Fibroblast of the conjunctiva (primary cell): ENCODE measurements around the gene BPIFB6.

Experiments used
- DNase-seq: peaks from one replicate; pipeline ENCODE4 v3.0.0-alpha.2; 2010; ENCODE audit warnings: low read depth

Gene BPIFB6

DNA sequence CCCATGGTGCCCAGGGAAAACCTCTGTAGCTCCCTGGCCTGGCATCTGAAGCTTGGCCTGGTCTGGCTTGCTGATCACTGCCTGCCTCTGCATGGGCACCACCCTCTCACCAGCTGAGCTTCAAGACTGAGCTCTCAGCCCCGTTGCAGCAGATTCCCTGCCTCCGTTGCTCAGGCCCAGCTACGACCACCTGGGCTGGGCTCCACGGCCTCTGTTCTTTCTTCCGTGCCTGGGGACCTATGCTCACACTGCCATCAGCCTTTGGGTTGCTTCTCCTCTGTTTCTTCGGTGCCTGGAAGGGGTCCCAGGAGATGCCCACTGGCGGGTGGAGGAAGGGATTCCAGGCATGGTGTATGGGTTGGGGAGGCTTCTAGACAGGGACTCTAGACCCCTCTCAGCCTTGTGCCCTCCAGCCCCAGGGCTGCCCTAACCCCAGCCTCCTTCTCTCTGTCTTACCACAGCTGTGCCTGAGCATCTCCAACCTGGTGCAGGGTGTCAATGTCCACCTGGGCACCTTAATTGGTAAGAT, 14.8 kb upstream of the BPIFB6 start:
- DNase-seq: no peak

DNA sequence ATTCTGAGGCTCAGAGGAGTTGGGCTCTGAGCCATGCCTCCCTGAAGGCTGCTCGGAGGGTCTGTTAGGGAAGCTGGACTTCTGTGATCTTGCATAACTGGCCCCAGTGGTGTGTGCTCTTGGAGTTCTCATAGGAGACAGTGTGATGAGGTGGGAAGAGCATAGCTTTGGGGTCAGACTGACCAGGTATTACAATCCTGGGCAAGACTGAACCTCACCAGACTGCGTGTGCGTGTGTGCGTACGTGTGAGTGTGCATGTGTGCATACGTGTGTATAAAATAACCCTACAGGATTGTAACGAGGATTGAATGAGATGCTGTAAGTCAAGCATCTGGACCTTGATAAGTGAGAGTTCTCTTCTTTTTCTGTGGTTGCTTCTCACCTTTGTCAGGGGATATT, 13.9 kb upstream of the BPIFB6 start:
- no peak for DNase-seq

DNA sequence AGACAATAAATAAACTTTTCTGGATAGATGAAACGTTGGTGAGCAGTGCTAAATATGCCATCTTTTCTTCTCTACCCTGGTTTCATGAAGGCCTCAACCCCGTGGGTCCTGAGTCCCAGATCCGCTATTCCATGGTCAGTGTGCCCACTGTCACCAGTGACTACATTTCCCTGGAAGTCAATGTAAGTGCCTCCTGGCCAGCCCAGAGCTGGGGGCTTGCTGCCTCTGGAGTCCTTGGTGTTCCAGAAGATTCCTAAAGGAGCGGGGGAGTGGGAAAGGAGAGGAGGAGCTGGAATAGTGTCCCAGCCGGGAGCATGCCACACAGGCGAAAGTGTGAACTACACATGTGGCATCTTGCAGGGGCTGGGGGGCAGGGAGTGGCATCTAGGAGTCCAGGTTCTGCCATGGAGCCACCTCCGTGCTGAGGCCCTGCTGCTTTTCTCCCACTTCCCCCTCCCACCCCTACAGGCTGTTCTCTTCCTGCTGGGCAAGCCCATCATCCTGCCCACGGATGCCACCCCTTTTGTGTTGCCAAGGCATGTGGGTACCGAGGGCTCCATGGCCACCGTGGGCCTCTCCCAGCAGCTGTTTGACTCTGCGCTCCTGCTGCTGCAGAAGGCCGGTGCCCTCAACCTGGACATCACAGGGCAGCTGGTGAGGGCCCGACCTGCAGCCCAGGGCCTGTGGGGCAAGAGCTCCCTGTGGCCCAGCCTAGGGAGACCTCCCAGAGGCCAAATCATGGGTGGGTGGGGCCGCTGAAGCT, 13.1 kb upstream of the BPIFB6 start:
- no peak for DNase-seq

DNA sequence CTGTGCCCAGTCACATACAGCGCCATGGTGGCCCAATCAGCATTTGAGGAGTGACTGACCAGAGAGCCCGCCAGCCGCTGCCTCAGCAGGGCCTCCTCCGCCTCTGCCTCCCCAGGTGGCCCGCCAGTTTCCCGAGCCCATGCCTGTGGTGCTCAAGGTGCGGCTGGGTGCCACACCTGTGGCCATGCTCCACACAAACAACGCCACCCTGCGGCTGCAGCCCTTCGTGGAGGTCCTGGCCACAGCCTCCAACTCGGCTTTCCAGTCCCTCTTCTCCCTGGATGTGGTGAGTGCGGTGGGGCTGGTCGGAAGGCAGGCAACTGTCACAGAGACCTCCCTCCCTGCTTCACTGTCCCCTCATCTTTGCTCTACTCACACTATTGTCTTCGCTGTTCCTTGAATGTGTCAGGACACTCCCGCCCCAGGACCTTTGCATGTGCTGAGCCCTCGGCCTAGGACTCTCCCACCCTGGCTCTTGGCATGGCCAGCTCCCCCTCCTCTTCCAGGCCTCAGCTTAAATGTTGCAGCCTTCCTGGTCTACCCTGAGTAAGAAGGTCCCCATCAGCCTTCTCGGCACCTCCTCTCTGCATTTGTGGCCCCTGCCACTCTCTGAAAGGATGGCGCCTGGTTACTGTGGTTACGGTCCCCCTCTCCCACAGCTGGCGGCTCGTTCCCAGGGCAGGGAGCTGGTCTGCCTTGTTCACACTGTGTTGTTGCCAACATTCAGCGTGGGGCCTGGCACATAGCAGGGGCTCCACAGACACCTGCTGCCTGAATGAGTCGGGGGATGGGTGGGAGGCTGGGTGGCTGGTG, 11.8 kb upstream of the BPIFB6 start:
- DNase-seq: no peak

DNA sequence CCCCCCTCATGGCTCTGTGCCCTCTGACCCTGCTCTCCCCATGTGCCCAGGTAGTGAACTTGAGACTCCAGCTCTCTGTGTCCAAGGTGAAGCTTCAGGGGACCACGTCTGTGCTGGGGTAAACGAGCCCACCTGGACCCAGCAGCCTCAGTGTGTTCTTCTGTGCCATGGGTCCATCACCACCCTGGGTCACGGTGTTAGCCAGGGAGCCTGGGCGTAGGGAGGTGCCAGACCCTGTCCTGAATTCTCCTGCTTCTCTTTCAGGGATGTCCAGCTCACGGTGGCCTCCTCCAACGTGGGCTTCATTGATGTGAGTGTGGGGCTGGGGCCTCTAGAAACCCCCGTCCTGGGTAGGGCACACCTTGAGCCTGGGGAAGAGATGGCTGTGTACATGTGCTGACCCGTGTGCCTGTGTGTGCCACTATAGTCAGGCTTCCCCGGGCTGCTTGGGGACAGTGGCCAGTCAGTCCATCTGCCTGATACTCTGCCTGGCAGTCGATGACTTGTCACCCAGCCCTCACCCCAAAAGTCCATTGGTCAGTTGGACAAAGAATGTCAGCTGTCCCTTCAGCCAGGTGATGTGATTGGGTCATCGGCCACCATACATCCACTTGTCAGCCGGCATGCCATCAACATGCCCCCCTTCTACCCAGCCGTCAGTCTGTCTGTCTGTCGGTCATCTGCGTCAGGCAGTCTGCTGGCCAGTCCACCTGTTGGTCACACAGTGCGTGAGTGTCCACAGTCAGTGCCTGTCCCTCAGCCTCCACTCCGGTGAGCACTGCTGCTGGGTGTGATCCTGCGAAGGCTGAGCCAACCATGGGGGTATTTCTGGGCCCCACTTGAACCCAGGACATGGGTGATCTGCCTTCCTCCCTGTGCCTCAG, 10.9 kb upstream of the BPIFB6 start:
- no peak for DNase-seq

DNA sequence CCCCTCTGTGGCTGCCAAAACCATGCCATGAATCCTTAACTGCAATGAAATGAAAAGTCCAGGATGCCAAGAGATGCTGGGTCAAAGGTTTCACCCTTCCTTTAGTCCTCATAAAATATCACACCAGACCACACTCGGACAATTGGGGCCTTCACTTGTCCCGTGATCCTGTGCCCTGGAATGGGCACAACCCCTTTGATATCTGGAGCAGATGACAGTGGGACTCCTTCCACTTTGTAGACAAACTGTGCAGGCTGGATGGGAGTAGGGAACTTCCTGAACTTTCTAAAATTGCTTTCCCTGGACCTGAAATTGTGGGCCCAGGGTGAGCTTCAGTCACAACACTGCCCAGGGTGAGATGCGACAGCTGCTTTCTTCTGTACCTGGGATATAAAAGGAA, 9.6 kb upstream of the BPIFB6 start:
- no peak for DNase-seq

DNA sequence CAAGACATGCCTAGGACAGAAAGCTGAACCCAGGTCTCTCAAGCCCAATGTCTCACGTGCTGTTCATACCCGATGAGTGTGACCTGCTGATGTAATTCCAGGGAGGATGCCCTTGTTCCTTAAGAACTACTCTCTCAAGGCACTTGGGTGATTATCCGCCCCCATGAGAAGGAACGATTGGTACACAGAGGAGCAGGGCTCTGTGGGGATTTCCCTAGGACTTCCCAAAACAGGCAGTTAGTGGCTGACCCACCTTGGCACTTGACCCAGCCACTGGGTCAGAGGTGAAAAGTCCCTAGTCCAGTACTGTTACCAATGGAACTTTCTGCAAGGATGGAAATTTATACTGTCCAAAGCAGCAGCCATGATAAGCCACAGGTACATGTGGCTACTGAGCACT, 9.2 kb upstream of the BPIFB6 start:
- no peak for DNase-seq

DNA sequence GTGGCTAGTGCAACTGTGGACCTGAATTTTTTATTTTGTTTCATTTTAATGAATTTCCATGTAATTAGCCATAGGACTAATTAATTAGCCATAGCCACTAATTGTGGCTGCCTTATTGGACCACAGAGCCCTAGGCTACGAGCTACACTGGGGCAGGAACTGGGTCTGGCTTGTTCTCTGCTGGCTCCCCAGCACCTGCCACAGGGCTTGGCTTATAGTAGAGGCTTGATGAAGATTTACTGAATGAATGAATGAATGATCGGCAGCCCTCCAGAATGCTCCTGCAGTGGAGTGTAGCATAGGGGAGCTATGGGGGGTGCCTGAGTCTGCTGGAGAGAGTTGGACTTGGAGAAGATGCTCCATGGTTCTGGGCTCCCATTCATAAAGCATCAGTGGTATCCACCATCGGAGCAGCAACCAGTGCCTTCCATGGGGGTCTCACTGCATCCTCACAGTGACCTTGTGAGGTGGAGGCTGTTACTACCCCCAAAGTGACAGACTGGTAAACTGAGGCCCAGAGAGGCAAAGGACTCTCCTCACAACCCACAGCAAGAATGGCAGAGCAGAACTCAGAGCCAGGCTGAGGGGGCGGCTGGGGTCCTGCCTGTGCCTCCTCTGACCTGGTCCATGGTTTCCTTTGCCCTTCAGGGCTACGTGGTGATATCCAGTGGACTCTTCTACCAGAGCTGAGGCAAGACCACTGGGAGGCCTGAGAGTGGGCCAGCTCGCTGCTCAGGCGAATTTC, 8.6 kb upstream of the BPIFB6 start:
- no peak for DNase-seq

DNA sequence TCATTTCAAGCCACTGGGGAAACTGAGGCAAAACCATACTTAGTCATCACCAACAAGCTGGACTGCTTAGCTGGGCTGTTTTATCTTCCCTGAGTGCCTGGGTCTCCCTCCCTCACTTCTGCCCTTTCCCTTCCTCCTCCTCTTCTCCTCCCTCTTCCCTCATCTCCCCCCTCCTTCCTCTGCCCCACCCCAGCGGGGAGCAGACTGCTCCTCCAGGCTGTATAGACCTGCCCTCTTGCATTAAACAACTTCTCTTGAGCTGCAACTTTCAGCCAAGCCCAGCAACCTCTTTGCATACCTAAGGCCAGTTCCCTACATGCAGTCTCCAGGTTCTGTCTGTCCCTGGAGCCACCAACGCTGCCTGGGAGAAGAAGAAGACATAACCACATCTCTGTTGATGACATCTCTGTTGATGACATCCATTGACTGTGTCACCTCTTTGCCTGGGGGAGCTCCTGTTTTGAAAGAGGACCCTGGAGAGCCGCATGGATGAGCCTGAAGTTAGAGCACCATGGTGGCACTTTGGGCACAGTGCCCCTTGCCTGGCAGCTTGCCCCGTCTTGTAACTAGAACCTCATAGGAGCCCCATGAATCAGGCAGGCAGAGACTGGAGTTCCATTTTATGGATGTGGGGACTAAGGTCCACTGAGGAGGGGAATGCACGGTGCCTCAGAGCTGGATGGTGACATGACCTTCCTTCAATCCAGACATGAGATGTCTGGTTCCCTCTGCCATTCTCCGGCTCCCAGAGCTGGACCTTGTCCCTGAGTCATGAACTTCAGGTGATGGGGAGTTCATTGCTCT, 7.8 kb upstream of the BPIFB6 start:
- DNase-seq: no peak

DNA sequence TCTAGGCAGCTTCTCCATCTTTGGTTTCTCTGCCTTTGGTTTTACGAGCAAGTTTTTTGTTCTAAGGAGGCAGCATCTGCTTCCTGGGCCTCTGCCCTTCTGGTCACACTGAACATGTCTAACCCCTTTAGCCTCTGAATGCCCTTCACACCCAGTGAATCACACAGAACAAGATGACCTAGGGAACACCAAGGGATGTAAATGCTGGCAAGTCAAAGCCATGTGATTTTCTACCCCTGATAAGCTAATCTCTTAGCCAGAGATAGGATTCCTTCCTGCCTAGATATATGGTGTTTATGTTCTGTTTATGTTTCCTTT, 7.2 kb upstream of the BPIFB6 start:
- no peak for DNase-seq

DNA sequence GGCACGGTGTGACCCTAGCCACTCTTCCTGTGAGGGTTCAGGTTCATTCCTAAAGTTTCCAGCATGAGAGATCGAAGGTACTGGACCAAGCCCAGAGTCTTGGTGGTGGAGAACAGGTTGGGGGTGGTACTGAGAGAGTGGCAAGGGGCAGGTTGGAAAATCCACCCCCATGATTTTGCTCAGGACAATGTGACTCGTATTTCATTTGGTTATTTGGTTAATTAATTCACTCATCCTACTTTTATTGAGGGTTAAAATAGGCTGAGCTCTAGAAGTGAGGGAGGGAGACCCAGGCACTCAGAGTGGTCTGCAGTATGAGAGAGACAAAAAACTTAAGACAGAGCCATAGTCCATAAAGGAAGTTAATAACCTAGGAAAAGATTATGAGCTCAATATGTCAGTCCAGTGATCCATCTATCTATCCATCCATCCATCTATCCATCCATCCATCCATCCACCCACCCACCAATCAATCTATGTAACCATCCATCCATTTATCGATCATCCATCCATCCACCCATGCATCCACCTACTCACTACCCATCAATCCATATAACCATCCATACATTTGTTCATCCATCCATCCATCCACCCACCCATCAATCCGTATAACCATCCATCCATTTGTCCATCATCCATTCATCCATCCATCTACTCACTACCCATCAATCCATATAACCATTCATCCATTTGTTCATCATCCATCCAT, 6.7 kb upstream of the BPIFB6 start:
- DNase-seq: no peak

DNA sequence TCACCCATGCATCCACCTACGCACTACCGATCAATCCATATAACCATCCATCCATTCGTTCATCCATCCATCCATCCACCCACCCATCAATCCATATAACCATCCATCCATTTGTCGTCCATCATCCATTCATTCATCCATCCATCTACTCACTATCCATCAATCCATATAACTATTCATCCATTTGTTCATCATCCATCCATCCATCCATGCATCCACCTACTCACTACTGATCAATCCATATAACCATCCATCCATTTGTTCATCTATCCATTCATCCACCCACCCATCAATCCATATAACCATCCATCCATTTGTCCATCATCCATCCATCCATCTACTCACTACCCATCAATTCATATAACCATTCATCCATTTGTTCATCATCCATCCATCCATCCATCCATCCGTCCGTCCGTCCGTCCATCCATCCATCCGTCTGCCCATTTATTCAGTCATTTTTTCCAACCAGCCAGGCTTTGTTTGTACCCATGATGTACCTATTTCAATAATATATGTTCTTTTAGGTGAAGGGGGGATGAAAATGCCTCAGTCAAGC, 6.1 kb upstream of the BPIFB6 start:
- no peak for DNase-seq

DNA sequence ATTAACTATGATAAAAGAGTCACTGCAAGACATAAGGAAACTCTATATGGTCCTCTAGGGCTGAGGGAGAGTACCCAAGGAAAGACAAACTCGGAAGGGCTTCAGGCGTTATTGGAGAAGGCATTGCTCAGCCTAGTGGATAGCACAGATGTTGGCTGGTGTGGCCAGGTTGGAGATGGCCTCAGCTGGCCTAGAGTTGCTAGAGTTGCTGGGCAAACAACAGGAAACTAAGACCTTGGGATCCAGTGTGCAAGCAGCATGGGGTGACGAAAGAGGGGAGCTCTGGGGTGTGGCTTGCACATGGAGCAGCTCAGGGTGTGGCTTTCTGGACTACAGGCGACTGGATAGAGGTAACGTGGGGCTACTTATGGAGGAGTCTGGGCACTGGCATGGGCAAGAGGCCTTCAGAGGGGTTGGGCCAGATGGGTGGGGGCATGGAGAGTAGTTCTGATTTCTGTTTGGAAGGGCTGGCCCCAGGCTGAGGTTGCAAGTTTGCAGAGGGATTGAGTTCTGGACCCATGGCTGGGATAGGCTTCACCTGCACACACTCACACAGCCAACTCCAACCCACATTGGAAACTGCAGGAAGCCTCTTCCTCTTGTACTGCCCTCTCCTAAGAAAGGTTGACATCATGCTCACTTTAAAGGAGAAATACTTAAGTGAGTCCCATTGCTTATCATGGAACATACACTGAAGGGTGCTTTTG, 5.2 kb upstream of the BPIFB6 start:
- DNase-seq: no peak

DNA sequence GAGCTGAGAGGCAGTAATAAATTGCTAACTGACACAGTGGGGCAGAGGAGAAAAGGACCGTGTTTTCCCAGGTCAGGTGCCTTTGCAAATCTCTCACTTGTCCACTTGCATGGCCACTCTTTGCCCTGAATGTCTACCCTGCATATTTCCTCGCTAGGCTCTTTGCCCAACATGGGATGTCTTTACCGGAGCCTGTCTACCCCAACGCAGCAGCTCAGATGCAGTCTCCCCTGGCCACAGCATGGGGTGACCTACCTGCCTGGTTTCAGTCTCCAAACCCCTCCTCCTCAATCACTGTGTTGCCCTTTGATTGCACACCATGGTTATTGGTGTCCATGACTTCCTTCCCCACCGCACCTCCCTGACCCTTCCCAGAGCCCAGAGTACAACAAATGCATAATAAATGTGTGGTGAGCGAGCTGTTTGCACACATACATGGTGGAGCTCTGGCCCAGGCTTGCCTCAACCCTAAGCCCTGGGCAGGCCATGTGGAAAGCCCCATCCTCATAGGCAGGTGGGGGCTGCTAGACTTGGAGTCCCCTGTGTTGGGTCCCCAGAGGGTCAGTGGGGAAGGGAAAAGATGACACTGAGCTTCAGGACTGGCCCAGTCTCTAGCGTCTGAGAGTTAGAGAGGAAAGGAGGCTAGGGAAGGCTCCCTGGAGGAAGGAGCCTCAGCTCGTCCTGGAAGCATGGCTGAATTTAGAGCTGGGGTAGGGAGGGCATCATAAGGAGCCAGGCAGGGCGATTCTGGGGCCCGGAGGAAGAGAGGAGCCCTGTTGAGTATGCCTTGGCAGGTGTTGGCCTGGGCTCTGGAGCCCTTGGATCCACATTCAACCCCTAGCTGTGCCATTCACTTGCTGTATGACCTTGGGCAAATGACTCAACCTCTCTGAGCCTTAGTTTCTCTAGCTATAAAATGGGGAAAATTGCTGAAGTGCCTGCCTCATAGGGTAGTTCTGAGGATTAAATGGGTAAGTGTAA, 4.4 kb upstream of the BPIFB6 start:
- DNase-seq: no peak

DNA sequence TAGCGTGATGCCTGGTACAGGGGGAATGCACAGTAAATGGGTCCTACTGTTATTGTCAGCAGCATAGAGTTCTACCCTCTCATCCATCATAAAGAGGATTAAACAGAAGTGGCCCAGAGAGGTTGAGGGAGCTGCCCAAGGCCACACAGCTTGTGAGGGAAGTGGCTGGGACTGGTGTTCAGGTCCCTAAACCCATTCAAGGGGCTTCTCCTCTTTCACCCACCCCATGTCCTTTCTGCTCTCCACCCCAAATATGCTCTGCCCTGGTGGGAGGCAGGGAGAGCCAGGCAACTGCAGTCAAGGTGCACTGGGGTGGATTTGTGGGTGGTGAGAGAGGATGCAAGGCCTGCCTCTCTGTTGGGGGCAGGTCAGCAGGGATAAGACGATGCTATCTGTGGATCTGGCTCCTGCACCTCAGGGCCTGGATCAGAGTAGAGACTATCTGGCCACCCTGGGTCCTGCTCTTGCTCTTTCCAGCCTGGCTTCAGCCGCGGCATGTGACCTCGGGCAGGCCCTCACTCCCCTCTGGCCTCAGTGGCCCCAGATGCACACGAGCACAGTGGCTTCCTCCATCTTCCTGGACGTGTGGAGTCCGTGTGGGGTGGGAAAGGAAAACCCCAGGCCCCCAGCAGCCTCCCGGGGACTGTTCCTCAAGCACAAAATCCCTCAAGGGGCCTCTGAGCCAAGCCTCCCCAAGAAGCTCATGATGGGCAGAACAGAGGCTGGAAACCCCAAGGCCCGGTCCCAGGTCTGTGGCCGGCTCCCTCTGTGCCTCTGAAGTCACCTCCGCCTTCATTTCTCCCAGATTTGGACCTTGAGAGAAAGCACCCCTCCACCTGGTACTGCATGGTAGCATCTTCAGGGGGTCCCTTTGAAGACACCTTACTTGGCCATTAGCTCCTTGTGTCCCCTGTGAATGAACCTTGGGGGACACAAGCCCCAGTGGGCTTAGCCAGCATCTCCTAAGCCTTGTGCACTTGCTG, 3.4 kb upstream of the BPIFB6 start:
- no peak for DNase-seq

DNA sequence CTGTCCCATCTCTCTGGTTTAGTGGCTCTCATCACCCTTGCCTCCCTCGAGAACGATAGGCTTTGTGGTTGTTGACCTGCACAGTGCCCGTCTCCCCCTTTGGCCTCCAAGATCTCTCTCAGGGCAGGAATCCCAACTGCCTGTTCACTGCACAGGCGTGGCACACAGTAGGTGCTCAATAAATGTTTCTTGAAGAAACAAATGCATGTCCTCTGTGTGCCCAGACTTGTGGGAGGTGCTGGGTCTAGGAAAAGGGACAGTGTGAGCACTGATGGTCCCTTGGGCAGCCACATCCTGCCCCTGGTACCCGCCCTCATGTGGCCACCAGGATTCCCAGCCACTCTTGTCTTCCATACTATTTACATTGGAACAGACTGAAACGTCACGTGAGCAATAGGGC, 2.6 kb upstream of the BPIFB6 start:
- DNase-seq: no peak

DNA sequence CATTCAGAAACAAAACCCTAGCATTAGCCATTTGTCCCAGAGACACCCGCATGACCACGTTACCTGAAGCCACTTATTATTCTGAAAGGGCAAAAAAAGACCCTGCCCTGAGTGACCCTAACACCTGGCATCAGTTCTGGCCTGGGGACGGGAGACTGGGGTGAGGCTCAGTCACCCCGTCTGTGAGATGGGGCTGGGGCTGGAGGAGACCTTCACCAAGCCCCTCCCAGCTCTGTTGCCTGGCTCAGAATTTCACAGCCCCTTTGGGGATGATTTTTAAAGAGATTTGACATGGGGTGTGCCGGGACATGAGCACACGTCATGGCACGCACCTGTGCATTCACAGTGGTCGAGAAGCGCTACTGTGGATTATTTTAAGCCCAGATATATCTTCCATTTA, 1.4 kb upstream of the BPIFB6 start:
- DNase-seq: no peak
